HepG2 (cell line): Measurements from ENCODE around the gene SLC16A1. TPM values are rescaled to one million over a fixed set of nuclear protein-coding genes. Genes with fewer than 3 reads are reported as not detected.
A peak's percentile ranks its signal among the peaks of the same experiment; 100 is the strongest.

Experiments used
- ATAD3A ChIP-seq: sonication (generic); formaldehyde crosslinking; IDR thresholded peaks from 2 replicates; pipeline ENCODE4 v1.4.0; 2020; ENCODE audit warnings: missing genetic modification reagents
- CREB1 ChIP-seq, 2 experiments: fragments of 450-650 bp in 1 of 2; IDR thresholded peaks; 2 replicates each; pipeline ENCODE4 v1.6.1; 2016 to 2017; ENCODE audit warnings: control low read depth in 1 of 2, mild to moderate bottlenecking in 1 of 2, missing compliant biosample characterization in 1 of 2, missing genetic modification characterization in 1 of 2
- E2F2 ChIP-seq: sonication (generic); formaldehyde crosslinking; IDR thresholded peaks from 2 replicates; pipeline ENCODE4 v1.4.0; 2020; ENCODE audit warnings: missing genetic modification reagents, borderline replicate concordance
- ERF ChIP-seq: IDR thresholded peaks from 2 replicates; pipeline ENCODE4 v1.6.1; 2018; ENCODE audit warnings: missing biosample characterization, missing genetic modification reagents
- ESRRA ChIP-seq: sonication (generic); formaldehyde crosslinking; IDR thresholded peaks from 2 replicates; pipeline ENCODE4 v1.5.1; 2020; ENCODE audit warnings: mild to moderate bottlenecking, low read depth, missing genetic modification reagents
- FOXO4 ChIP-seq: sonication (generic); formaldehyde crosslinking; conservative IDR thresholded peaks from 2 replicates; pipeline ENCODE4 v1.8.1; 2023; ENCODE audit warnings: missing genetic modification reagents
- HMGXB4 ChIP-seq, 2 experiments: sonication (generic) in 1 of 2; formaldehyde crosslinking in 1 of 2; IDR thresholded peaks; 2 replicates each; pipeline versions ENCODE4 v1.4.0 to v1.6.1; 2018 to 2020; ENCODE audit warnings: missing genetic modification reagents in 2 of 2, borderline replicate concordance in 1 of 2, low read depth in 1 of 2, mild to moderate bottlenecking in 1 of 2, missing biosample characterization in 1 of 2
- KAT8 ChIP-seq: IDR thresholded peaks from 2 replicates; pipeline ENCODE4 v1.6.1; 2016; ENCODE audit warnings: missing genetic modification reagents, missing compliant biosample characterization
- KDM5A ChIP-seq: fragments of 200-600 bp; sonication (generic); IDR thresholded peaks from 2 replicates; pipeline ENCODE4 v1.7.0; 2018; ENCODE audit warnings: antibody characterized with exemption, mild to moderate bottlenecking, low read length, borderline replicate concordance
- NFYC ChIP-seq: IDR thresholded peaks from 2 replicates; pipeline ENCODE4 v1.6.1; 2016; ENCODE audit warnings: missing genetic modification reagents, missing compliant biosample characterization
- POLR2AphosphoS5 ChIP-seq: IDR thresholded peaks from 2 replicates; pipeline ENCODE4 v1.6.1; 2012; ENCODE audit warnings: low read depth, low read length
- SAP130 ChIP-seq: IDR thresholded peaks from 2 replicates; pipeline ENCODE4 v1.6.1; 2016; ENCODE audit warnings: low read depth
- SOX13 ChIP-seq, 3 experiments: fragments of 450-650 bp in 1 of 3; sonication (generic) in 1 of 3; formaldehyde crosslinking in 1 of 3; IDR thresholded peaks in 2 of 3; conservative IDR thresholded peaks in 1 of 3; 2 replicates each; pipeline versions ENCODE4 v1.5.0 to v1.6.1; 2016 to 2020; ENCODE audit warnings: antibody characterized with exemption in 1 of 3, mild to moderate bottlenecking in 1 of 3, missing compliant biosample characterization in 1 of 3, missing genetic modification reagents in 1 of 3, moderate library complexity in 1 of 3
- TARDBP ChIP-seq: sonication (generic); formaldehyde crosslinking; IDR thresholded peaks from 2 replicates; pipeline ENCODE4 v1.8.0; 2022; ENCODE audit warnings: mild to moderate bottlenecking, missing genetic modification reagents
- THRA ChIP-seq: sonication (generic); formaldehyde crosslinking; IDR thresholded peaks from 2 replicates; pipeline ENCODE4 v1.4.0; 2020; ENCODE audit warnings: missing genetic modification reagents, borderline replicate concordance
- ZBTB21 ChIP-seq: sonication (generic); formaldehyde crosslinking; IDR thresholded peaks from 2 replicates; pipeline ENCODE4 v1.4.0; 2020; ENCODE audit warnings: missing genetic modification reagents
- ZFX ChIP-seq: sonication (generic); formaldehyde crosslinking; IDR thresholded peaks from 2 replicates; pipeline ENCODE4 v1.4.0; 2020; ENCODE audit warnings: mild to moderate bottlenecking, low read depth, missing genetic modification reagents, moderate library complexity
- ZNF329 ChIP-seq: sonication (generic); formaldehyde crosslinking; IDR thresholded peaks from 2 replicates; pipeline ENCODE4 v1.9.0; 2021; ENCODE audit warnings: low read depth, mild to moderate bottlenecking, missing genetic modification reagents
- ZNF615 ChIP-seq: sonication (generic); formaldehyde crosslinking; IDR thresholded peaks from 2 replicates; pipeline ENCODE4 v1.5.0; 2020; ENCODE audit warnings: mild to moderate bottlenecking, missing genetic modification reagents, borderline replicate concordance
- ZNF629 ChIP-seq: sonication (generic); formaldehyde crosslinking; conservative IDR thresholded peaks from 2 replicates; pipeline ENCODE4 v1.5.0; 2020; ENCODE audit warnings: missing genetic modification reagents
- ZNF660 ChIP-seq: sonication (generic); formaldehyde crosslinking; IDR thresholded peaks from 2 replicates; pipeline ENCODE4 v1.5.1; 2020; ENCODE audit warnings: mild to moderate bottlenecking, low read depth, missing genetic modification reagents, borderline replicate concordance
- polyA plus RNA-seq, 8 experiments: library from polyadenylated mRNA; depleted of rRNA in 3 of 8; stranded (reverse) in 7 of 8; unstranded in 1 of 8; fragments of >200 nt; fragmentation: Illumina TruSeq in 4 of 8; extraction: Trizol in 4 of 8; gene quantifications; 2 replicates each; pipeline versions ENCODE4 v1.2.1 to v1.2.3, GENCODE V29; 2011 to 2016; ENCODE audit warnings: low read depth in 4 of 8, missing spikeins in 1 of 8, mixed read lengths in 1 of 8; ENCODE audit not compliant: insufficient read depth in 1 of 8
- total RNA-seq, 5 experiments: library from RNA; depleted of rRNA; stranded (reverse); fragments of >200 nt; fragmentation: Illumina TruSeq; extraction: Trizol; gene quantifications; 2 replicates each; pipeline ENCODE4 v1.2.3, GENCODE V29; 2016; ENCODE audit warnings: low read depth in 1 of 5

SLC16A1 gene
- total and polyA plus RNA-seq, 2 of the 13 experiments (the other 11 are each of a cell fraction or from before 2014, with no cell fraction given), result 106 to 142 TPM

GRCh38 chr1:112957133-112957812 lies 1.3 kb upstream of the SLC16A1 start (continued):
- TF ChIP-seq SOX13 (IDR thresholded peaks at IDR 0.05) (no peak), SOX13 (CRISPR knock-in tag; conservative IDR thresholded peaks at IDR 0.05 in 1 of 2, IDR thresholded peaks at IDR 0.05 in 1 of 2) (0 out of 4 replicates have a peak, but pooled peaks of 1 of the 2 experiments have one; percentile 26), ZNF629 (CRISPR knock-in tag) (no peak), NFYC (CRISPR knock-in tag) (peak; percentile 76), THRA (CRISPR knock-in tag) (0 out of 2 replicates have a peak, but pooled peaks have one; percentile 12), POLR2AphosphoS5 (peak; percentile 41; the same call in 1 of the 2 replicates), ZNF660 (CRISPR knock-in tag) (no peak), FOXO4 (no peak), ZFX (CRISPR knock-in tag) (peak; percentile 69), ZBTB21 (CRISPR knock-in tag) (peak; percentile 57; the same call in 1 of the 2 replicates), CREB1 (IDR thresholded peaks at IDR 0.05) (no peak), CREB1 (CRISPR knock-in tag; IDR thresholded peaks at IDR 0.05) (peak; percentile 46; the same call in 1 of the 2 replicates), TARDBP (no peak), ESRRA (no peak), SAP130 (peak; percentile 8; the same call in 1 of the 2 replicates), KDM5A (peak; percentile 61; the same call in 1 of the 2 replicates), ERF (peak; percentile 34; the same call in 1 of the 2 replicates), E2F2 (CRISPR knock-in tag) (no peak), HMGXB4 (CRISPR knock-in tag; IDR thresholded peaks at IDR 0.05; ENCODE audit: borderline replicate concordance in 1 of 2, low read depth in 1 of 2) (0 out of 4 replicates have a peak, but pooled peaks of 1 of the 2 experiments have one; percentile 32), ATAD3A (CRISPR knock-in tag) (no peak), KAT8 (CRISPR knock-in tag) (0 out of 2 replicates have a peak, but pooled peaks have one; percentile 12), ZNF615 (CRISPR knock-in tag) (0 out of 2 replicates have a peak, but pooled peaks have one; percentile 36), ZNF329 (CRISPR knock-in tag) (no peak; the same call in 1 of the 2 replicates)
